Trophoblast cell (in vitro differentiated cells and primary cell): ENCODE results near the gene PHACTR1.

Experiments used
- DNase-seq, 2 donors: peaks; one replicate each; pipeline ENCODE4 v3.0.0-alpha.2; 2016
- H2AFZ ChIP-seq: 2 replicates; pipeline ENCODE4 v1.6.1; 2013; ENCODE audit warnings: low read length, moderate library complexity, mild to moderate bottlenecking; ENCODE audit not compliant: insufficient read depth, poor library complexity
- H2AK5ac ChIP-seq: 2 replicates; pipeline ENCODE4 v1.6.1; 2013; ENCODE audit warnings: mild to moderate bottlenecking, low read length
- H2BK120ac ChIP-seq: 2 replicates; pipeline ENCODE4 v1.6.1; 2013; ENCODE audit warnings: low read length, mild to moderate bottlenecking, moderate library complexity; ENCODE audit not compliant: insufficient read depth, poor library complexity
- H2BK12ac ChIP-seq: 2 replicates; pipeline ENCODE4 v1.6.1; 2013; ENCODE audit warnings: mild to moderate bottlenecking, low read length, moderate library complexity
- H2BK5ac ChIP-seq: 2 replicates; pipeline ENCODE4 v1.6.1; 2013; ENCODE audit warnings: low read length, low read depth, moderate library complexity, mild to moderate bottlenecking; ENCODE audit not compliant: poor library complexity
- H3K14ac ChIP-seq: 2 replicates; pipeline ENCODE4 v1.6.1; 2013; ENCODE audit warnings: mild to moderate bottlenecking, low read length
- H3K18ac ChIP-seq: 2 replicates; pipeline ENCODE4 v1.6.1; 2013; ENCODE audit warnings: mild to moderate bottlenecking, low read length
- H3K23ac ChIP-seq: 2 replicates; pipeline ENCODE4 v1.6.1; 2013; ENCODE audit warnings: low read length
- H3K27ac ChIP-seq: 2 replicates; pipeline ENCODE4 v1.5.1; 2013; ENCODE audit warnings: low read depth, mild to moderate bottlenecking, inconsistent platforms, low read length, moderate library complexity
- H3K27me3 ChIP-seq: 2 replicates; pipeline ENCODE4 v1.6.1; 2013; ENCODE audit warnings: inconsistent platforms, mild to moderate bottlenecking, low read length, moderate library complexity; ENCODE audit not compliant: insufficient read depth
- H3K36me3 ChIP-seq, 2 experiments: 1 replicate in 1 of 2; 2 replicates in 1 of 2; pipeline ENCODE4 v1.6.1; 2013; ENCODE audit warnings: low read length in 2 of 2, mild to moderate bottlenecking in 2 of 2, moderate library complexity in 1 of 2; ENCODE audit not compliant: insufficient read depth in 2 of 2, control insufficient read depth in 1 of 2
- H3K4ac ChIP-seq: 2 replicates; pipeline ENCODE4 v1.6.1; 2013; ENCODE audit warnings: low read depth, mild to moderate bottlenecking, low read length, moderate library complexity
- H3K4me1 ChIP-seq, 2 experiments: 1 replicate in 1 of 2; 2 replicates in 1 of 2; pipeline ENCODE4 v1.6.1; 2013; ENCODE audit warnings: low read length in 2 of 2, mild to moderate bottlenecking in 2 of 2, moderate library complexity in 1 of 2; ENCODE audit not compliant: insufficient read depth in 2 of 2, control insufficient read depth in 1 of 2
- H3K4me2 ChIP-seq: 2 replicates; pipeline ENCODE4 v1.6.1; 2013; ENCODE audit warnings: inconsistent platforms, mild to moderate bottlenecking, low read length, moderate library complexity
- H3K4me3 ChIP-seq: 2 replicates; pipeline ENCODE4 v1.5.1; 2013; ENCODE audit warnings: mild to moderate bottlenecking, low read depth, low read length, inconsistent platforms
- H3K79me1 ChIP-seq: one replicate; pipeline ENCODE4 v1.6.1; 2013; ENCODE audit warnings: low read length
- H3K79me2 ChIP-seq: 2 replicates; pipeline ENCODE4 v1.6.1; 2013; ENCODE audit warnings: low read length, mild to moderate bottlenecking; ENCODE audit not compliant: control insufficient read depth, insufficient read depth, poor library complexity
- H3K9ac ChIP-seq: 2 replicates; pipeline ENCODE4 v1.6.1; 2013; ENCODE audit warnings: mild to moderate bottlenecking, low read length
- H3K9me3 ChIP-seq: 2 replicates; pipeline ENCODE4 v1.6.1; 2013; ENCODE audit warnings: low read depth, mild to moderate bottlenecking, control low read depth, inconsistent platforms, low read length; ENCODE audit not compliant: insufficient read depth
- H4K12ac ChIP-seq: 2 replicates; pipeline ENCODE4 v1.6.1; 2013; ENCODE audit warnings: low read depth, mild to moderate bottlenecking, low read length, moderate library complexity
- H4K8ac ChIP-seq: 2 replicates; pipeline ENCODE4 v1.6.1; 2013; ENCODE audit warnings: low read depth, mild to moderate bottlenecking, low read length, moderate library complexity
- H4K91ac ChIP-seq: one replicate; pipeline ENCODE4 v1.6.1; 2013; ENCODE audit warnings: low read depth, mild to moderate bottlenecking, low read length, moderate library complexity
- WGBS: extraction: QIAGEN DNeasy Blood & Tissue Kit; methylation state at CpG from one replicate; pipeline ENCODE4 v1.1.7; 2013; ENCODE audit warnings: missing lambda C conversion rate; ENCODE audit not compliant: insufficient read length, insufficient coverage; ENCODE audit errors: extremely low coverage; 5-methylcytosine and 5-hydroxymethylcytosine counted together

Gene PHACTR1

GRCh38 chr6:13253272-13253671 is 536.7 kb downstream of the PHACTR1 start:
- H2BK5ac ChIP-seq: no peak overlapping the region
- H3K27me3 ChIP-seq: no peaks in the 10 kb centered on the region
- no peaks in the 10 kb centered on the region for H3K79me2 ChIP-seq
- H3K23ac ChIP-seq: no peak overlapping the region
- no peak overlapping the region for H4K8ac ChIP-seq
- no peak overlapping the region for H3K9ac ChIP-seq
- H2BK12ac ChIP-seq: no peak overlapping the region
- no peaks in the 10 kb centered on the region for H3K79me1 ChIP-seq
- H3K27ac ChIP-seq: no peak overlapping the region
- DNase-seq: no peak
- no peak overlapping the region for H3K4me2 ChIP-seq
- H3K9me3 ChIP-seq: no peaks in the 10 kb centered on the region
- no peak overlapping the region for H2AFZ ChIP-seq
- no peak overlapping the region for H3K14ac ChIP-seq
- no peak overlapping the region for H4K12ac ChIP-seq
- no peak overlapping the region for H3K4me3 ChIP-seq
- H2AK5ac ChIP-seq: no peak overlapping the region
- no peaks in the 10 kb centered on the region for H3K4me1 ChIP-seq
- WGBS: no CpG with 5 or more reads among the region's 1 CpG
- H3K18ac ChIP-seq: no peak overlapping the region
- no peak overlapping the region for H2BK120ac ChIP-seq
- no peak overlapping the region for H3K4ac ChIP-seq
- no peaks in the 10 kb centered on the region for H3K36me3 ChIP-seq
- H4K91ac ChIP-seq: no peak overlapping the region

DNA sequence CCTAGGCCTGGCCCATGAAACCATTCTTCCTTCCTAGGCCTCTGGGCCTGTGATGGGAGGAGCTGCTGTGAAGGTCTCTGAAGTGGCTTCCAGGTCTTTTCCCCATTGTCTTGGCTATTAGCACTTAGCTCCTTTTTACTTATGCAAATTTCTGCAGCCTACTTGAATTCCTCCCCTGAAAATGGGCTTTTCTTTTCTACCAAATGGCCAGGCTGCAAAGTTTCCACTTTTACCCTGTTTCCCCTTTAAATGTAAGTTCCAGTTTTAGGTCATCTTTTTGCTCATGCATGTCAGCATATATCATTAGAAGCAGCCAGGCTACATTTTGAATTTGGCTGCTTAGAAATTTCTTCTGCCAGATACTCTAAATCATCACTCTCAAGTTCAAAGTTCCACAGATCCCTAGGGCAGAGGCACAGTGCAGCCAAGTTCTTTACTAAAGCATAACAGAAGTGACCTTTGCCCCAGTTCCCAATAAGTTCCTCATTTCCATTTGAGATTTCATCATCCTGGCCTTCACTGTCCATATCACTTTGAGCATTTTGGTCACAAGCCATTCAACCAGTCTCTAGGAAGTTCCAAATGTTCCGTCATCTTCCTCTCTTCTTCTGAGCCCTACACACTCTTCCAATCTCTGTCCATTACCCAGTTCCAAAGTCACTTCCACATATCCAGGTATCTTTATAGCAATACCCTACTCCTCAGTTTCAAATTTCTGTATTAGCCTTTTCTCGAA is 539.9 kb downstream of the PHACTR1 start:
- Histone ChIP-seq H2AK5ac (no peak overlapping the region), H2BK120ac (no peak overlapping the region), H3K4me1 (no peaks in the 10 kb centered on the region), H4K8ac (no peak overlapping the region), H3K18ac (no peak overlapping the region), H2BK5ac (no peak overlapping the region), H3K4ac (no peak overlapping the region), H3K23ac (no peak overlapping the region), H4K91ac (no peak overlapping the region), H3K79me1 (no peaks in the 10 kb centered on the region), H3K9ac (no peak overlapping the region), H3K14ac (no peak overlapping the region), H3K79me2 (no peaks in the 10 kb centered on the region), H3K27me3 (no peaks in the 10 kb centered on the region), H3K4me3 (no peak overlapping the region), H2BK12ac (no peak overlapping the region), H3K9me3 (no peaks in the 10 kb centered on the region), H3K27ac (no peak overlapping the region), H2AFZ (no peak overlapping the region), H4K12ac (no peak overlapping the region), H3K36me3 (no peaks in the 10 kb centered on the region), H3K4me2 (no peak overlapping the region)
- DNase-seq: peak in 1 of 2 donors; percentile 26
- WGBS: no CpG with 5 or more reads among the region's 2 CpGs

DNA sequence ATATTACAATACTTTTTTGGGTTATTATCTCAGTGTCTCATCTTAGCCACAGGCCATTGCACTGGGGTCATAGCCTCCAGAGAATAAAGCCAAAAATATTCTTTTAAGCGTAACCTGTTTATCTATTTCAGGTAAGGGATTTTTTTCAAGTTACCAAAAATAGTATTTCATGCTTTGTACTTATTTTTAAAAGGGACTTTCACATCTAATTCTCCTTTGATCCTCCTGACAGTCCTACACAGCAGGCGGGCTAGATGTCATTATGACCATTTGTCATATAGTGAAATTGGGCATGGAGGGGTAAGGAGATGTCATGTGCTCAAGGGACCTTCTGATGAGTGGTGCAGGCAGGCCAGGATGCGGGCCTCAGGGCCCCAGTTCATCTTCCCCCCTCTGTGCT is 542.8 kb downstream of the PHACTR1 start:
- no peak overlapping the region for H3K27ac ChIP-seq
- H3K9ac ChIP-seq: no peak overlapping the region
- no peak overlapping the region for H2BK12ac ChIP-seq
- H3K9me3 ChIP-seq: no peaks in the 10 kb centered on the region
- H3K79me1 ChIP-seq: no peaks in the 10 kb centered on the region
- no CpG with 5 or more reads among the region's 3 CpGs for WGBS
- H3K4me3 ChIP-seq: no peak overlapping the region
- no peak overlapping the region for H3K4me2 ChIP-seq
- no peak overlapping the region for H3K4ac ChIP-seq
- H3K36me3 ChIP-seq: no peaks in the 10 kb centered on the region
- no peak for DNase-seq
- H4K91ac ChIP-seq: no peak overlapping the region
- no peaks in the 10 kb centered on the region for H3K4me1 ChIP-seq
- no peak overlapping the region for H3K23ac ChIP-seq
- no peak overlapping the region for H3K14ac ChIP-seq
- no peak overlapping the region for H4K8ac ChIP-seq
- no peaks in the 10 kb centered on the region for H3K79me2 ChIP-seq
- H2BK120ac ChIP-seq: no peak overlapping the region
- no peak overlapping the region for H4K12ac ChIP-seq
- H2AK5ac ChIP-seq: no peak overlapping the region
- H3K27me3 ChIP-seq: no peaks in the 10 kb centered on the region
- H2AFZ ChIP-seq: no peak overlapping the region
- no peak overlapping the region for H2BK5ac ChIP-seq
- H3K18ac ChIP-seq: no peak overlapping the region

- no peak overlapping the region for H3K4ac ChIP-seq
- no peak overlapping the region for H3K18ac ChIP-seq
- H2AFZ ChIP-seq: no peak overlapping the region
- DNase-seq: no peak
- no peaks in the 10 kb centered on the region for H3K4me1 ChIP-seq
- H3K79me2 ChIP-seq: no peaks in the 10 kb centered on the region
- no peak overlapping the region for H2BK5ac ChIP-seq
- H4K12ac ChIP-seq: no peak overlapping the region
- H3K14ac ChIP-seq: no peak overlapping the region
- no peak overlapping the region for H2AK5ac ChIP-seq
- H4K91ac ChIP-seq: no peak overlapping the region
- no peaks in the 10 kb centered on the region for H3K79me1 ChIP-seq
- H2BK120ac ChIP-seq: no peak overlapping the region
- H3K23ac ChIP-seq: no peak overlapping the region
- no peak overlapping the region for H3K27ac ChIP-seq
- no peak overlapping the region for H3K4me2 ChIP-seq
- no peak overlapping the region for H4K8ac ChIP-seq
- no peaks in the 10 kb centered on the region for H3K9me3 ChIP-seq
- H3K27me3 ChIP-seq: no peaks in the 10 kb centered on the region
- WGBS: no CpG with 5 or more reads among the region's 7 CpGs
- no peak overlapping the region for H3K9ac ChIP-seq
- no peaks in the 10 kb centered on the region for H3K36me3 ChIP-seq
- no peak overlapping the region for H2BK12ac ChIP-seq
- no peak overlapping the region for H3K4me3 ChIP-seq
These were observed 543.6 kb downstream of the PHACTR1 start for GRCh38 chr6:13260101-13260598.
